ENCODE measurements around the gene ZNF695. TPM values are rescaled to one million over a fixed set of nuclear protein-coding genes. Genes with fewer than 3 reads are reported as not detected.

The ZNF695 gene
- total RNA-seq, 1 experiment from 2014 or later = 15.3 TPM

DNA sequence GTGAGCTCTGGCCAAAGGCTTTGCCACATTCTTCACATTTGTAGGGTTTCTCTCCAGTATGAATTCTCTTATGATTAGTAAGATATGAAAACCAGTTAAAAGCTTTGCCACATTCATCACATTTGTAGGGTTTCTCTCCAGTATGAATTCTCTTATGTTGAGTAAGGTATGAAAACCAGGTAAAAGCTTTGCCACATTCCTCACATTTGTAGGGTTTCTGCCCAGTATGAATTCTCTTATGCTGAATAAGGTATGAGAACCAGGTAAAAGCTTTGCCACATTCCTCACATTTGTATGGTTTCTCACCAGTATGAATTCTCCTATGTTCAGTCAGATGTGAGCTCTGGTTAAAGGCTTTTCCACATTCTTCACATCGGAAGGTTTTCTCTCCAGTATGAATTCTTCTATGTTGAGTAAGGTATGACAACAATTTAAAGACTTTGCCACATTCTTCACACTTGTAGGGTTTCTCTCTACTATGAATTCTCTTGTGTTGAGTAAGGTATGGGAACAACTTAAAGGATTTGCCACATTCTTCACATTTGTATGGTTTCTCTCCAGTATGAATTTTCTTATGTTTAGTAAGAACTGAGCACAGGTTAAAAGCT, 20.7 kb downstream of the ZNF695 start:
- Histone ChIP-seq H3K4me3 (ENCODE audit: insufficient read depth, low read depth, low read length) (no peak overlapping the region), H3K36me3 (replicated peaks; ENCODE audit: control insufficient read depth, insufficient read depth, low read length) (peaks cover 27% of the 10 kb centered on the region), H3K27me3 (ENCODE audit: control insufficient read depth, insufficient read depth, low read length) (no peaks in the 10 kb centered on the region)
- DNase-seq = no peak

DNA sequence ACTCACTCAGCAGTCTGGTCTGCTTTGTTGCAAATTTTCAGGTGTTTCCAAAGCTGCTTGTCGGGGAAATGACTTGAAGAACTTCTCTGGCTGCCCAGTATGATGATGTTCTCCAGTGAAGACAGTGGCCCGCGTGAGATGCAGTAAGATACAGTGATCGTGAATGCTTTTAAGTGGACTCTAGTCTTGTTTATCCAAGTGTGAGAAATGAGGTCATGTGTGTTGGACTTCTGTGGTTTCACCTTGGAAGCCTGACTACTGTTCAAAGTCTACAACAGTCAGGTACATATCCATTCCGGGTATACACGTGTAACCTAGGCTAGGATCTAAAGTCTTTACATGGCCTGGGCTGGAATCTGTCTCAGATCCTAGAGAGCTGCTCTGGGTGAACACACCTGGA, 29.1 kb downstream of the ZNF695 start:
- Histone ChIP-seq H3K4me3 (ENCODE audit: insufficient read depth, low read depth, low read length) (no peak overlapping the region), H3K27me3 (ENCODE audit: control insufficient read depth, insufficient read depth, low read length) (no peaks in the 10 kb centered on the region), H3K36me3 (replicated peaks; ENCODE audit: control insufficient read depth, insufficient read depth, low read length) (peaks cover 5% of the 10 kb centered on the region)
- no peak for DNase-seq

DNA sequence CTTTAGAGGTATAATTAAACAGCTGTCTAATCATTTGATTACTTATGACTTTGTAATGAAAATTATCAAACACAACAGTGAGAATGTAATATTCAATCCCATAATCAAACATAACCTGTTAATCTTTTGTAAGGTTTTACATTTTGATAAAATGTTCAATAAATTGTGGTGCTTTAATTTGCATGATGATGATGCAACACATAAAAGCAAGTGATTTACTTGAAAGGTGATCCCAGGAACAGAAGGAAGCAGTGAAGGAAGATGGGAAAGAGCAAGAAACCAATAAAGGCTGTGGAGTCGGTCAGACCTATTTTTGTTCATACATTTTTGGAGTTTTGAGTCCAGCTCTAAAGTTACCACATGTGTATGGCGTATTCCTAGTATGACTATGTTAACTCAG, 29.6 kb downstream of the ZNF695 start:
- no peak for DNase-seq
- Histone ChIP-seq H3K27me3 (ENCODE audit: control insufficient read depth, insufficient read depth, low read length) (no peaks in the 10 kb centered on the region), H3K4me3 (ENCODE audit: insufficient read depth, low read depth, low read length) (no peak overlapping the region), H3K36me3 (replicated peaks; ENCODE audit: control insufficient read depth, insufficient read depth, low read length) (peaks cover 4% of the 10 kb centered on the region)

DNA sequence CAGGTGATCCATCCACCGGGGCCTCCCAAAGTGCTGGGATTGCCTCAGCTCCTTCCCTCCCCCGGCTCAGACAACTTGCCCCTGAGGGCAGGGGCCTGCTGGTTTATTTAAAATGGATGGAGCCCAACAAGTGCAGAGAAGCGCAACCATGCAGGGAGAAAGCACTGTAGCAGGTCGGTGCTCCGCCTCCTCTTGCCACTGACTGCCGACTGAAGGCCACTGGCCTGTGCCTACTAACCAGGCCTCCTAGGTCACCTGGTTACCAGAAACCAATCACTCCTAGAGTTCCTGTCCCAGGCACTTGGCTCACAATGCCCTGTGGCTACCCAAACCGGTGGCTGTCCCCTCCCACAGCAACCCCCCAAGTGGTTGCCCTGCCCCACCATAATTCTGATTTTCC, 35.9 kb downstream of the ZNF695 start:
- no peak overlapping the region for H3K4me3 ChIP-seq (ENCODE audit: insufficient read depth, low read depth, low read length)
- H3K27me3 ChIP-seq (ENCODE audit: control insufficient read depth, insufficient read depth, low read length) = no peaks in the 10 kb centered on the region
- peaks cover 2% of the 10 kb centered on the region; the same call in 1 of the 2 replicates for H3K36me3 ChIP-seq (replicated peaks; ENCODE audit: control insufficient read depth, insufficient read depth, low read length)
- peak; percentile 28 for DNase-seq

DNA sequence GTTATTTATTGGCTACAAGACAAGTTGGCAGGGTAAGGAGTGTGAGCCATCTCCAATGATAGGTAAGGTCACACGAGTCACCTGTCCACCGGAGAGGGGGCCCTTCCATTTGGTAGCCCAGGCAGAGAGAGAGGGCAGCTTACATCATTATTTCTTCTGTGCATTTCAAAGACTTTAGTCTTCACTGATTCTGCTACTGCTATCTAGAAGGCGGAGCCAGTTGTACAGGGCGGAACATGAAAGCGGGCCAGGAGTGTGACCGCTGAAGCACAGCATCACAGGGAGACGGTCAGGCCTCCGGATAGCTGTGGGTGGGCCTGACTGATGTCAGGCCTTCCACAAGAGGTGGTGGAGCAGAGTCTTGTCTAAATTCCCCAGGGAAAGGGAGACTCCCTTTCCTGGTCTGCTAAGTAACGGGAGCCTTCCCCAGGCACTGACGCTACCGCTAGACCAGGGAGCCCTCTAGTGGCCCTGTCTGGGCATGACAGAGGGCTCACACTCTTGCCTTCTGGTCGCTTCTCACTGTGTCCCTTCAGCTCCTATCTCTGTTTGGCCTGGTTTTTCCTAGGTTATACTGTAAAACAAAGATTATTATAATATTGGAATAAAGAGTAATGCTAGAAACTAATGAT, 36.7 kb downstream of the ZNF695 start:
- DNase-seq = no peak
- no peaks in the 10 kb centered on the region for H3K27me3 ChIP-seq (ENCODE audit: control insufficient read depth, insufficient read depth, low read length)
- peaks cover 2% of the 10 kb centered on the region; the same call in 1 of the 2 replicates for H3K36me3 ChIP-seq (replicated peaks; ENCODE audit: control insufficient read depth, insufficient read depth, low read length)
- H3K4me3 ChIP-seq (ENCODE audit: insufficient read depth, low read depth, low read length) = no peak overlapping the region

DNA sequence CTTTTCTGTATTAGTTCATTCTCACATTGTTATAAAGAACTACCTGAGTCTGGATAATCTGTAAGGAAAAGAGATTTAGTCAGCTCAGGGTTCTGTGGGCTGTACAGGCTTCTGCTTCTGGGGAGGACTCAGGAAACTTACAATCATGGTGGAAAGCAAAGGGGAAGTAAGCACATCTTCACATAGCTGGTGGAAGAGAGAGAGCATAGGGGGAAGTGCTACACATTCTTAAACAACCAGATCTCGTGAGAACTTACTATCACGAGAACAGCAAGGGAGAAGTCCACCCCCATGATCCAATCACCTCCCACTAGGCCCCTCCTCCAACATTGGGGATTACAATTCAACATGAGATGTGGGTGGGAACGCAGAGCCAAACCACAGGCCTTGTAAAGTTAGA, 38.2 kb downstream of the ZNF695 start:
- Histone ChIP-seq H3K27me3 (ENCODE audit: control insufficient read depth, insufficient read depth, low read length) (no peaks in the 10 kb centered on the region), H3K36me3 (replicated peaks; ENCODE audit: control insufficient read depth, insufficient read depth, low read length) (peaks cover 2% of the 10 kb centered on the region; the same call in 1 of the 2 replicates), H3K4me3 (ENCODE audit: insufficient read depth, low read depth, low read length) (no peak overlapping the region)
- no peak for DNase-seq

DNA sequence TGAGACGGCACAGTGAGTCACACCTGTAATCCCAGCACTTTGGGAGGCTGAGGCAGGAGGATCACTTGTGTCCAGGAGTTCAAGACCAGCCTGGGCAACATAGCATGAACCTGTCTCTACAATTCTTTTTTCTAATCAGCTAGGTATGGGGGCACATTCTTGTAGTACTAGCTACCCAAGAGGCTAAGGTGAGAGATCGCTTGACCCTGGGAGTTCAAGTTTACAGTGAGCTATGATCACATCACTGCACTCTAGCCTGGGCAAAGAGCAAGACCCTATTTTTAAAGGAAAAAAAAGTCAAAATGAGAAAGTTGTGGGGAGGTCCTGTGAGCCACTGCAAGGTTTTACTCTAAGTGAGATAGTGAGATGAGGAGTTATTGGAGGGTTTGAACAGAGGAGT, 41.4 kb downstream of the ZNF695 start:
- H3K4me3 ChIP-seq (ENCODE audit: insufficient read depth, low read depth, low read length) = no peak overlapping the region
- no peak for DNase-seq
- peaks cover 4% of the 10 kb centered on the region; the same call in 1 of the 2 replicates for H3K36me3 ChIP-seq (replicated peaks; ENCODE audit: control insufficient read depth, insufficient read depth, low read length)
- no peaks in the 10 kb centered on the region for H3K27me3 ChIP-seq (ENCODE audit: control insufficient read depth, insufficient read depth, low read length)

DNA sequence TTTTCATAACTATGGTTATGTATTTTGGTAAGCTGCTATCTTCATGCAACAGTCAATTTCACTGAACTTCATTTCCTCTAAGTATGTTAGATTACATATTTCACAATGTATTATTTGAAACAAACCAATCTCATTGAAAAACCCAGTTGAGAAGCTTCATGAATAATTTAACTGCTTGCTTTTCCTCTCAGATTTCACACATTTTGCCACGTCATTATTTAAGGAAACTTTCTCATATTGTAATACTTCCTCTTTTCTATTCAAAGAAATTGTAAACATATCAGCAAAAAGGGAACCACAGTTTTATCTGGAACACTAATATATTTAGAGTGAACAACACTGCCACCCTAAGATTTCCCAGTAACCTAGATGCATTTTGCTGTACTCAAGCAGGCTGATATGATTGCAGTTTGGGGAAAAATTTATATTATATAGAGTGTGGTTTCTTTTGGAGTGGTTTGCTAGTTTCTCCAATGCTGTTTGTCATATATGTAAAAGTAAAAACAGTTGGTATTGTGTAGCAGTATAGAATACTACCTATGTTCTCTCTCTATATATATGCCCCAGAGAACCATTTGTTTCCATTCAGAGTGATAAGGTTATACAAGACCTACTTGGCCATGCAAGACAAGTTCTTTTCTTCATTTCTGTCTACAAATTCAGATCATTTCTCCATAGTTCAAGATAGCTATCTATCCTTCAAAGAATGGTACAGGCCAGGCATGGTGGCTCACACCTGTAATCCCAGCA, 47.7 kb downstream of the ZNF695 start:
- H3K27me3 ChIP-seq (ENCODE audit: control insufficient read depth, insufficient read depth, low read length) = no peaks in the 10 kb centered on the region
- H3K36me3 ChIP-seq (replicated peaks; ENCODE audit: control insufficient read depth, insufficient read depth, low read length) = peaks cover 2% of the 10 kb centered on the region; the same call in 1 of the 2 replicates
- no peak for DNase-seq
- no peak overlapping the region for H3K4me3 ChIP-seq (ENCODE audit: insufficient read depth, low read depth, low read length)

DNA sequence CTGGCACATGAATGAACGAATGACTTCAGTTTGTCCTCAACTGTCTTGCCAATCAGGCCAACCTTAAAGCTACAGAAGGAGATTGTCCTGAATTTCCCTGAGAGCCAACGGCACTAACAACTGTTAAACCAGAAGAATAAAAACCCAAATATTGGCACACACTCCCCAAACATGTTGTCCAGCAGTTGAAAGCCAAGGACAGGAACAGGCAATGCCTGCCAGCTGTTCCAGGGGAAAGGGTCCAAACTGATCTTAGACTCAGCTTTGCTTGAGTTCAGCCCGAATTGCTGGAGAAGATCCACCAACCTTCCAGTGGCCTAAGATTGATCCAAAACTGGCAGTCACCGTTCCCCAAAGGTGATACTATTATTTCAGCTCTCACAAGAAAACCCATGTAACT, 53.7 kb downstream of the ZNF695 start:
- Histone ChIP-seq H3K4me3 (ENCODE audit: insufficient read depth, low read depth, low read length) (no peak overlapping the region), H3K27me3 (ENCODE audit: control insufficient read depth, insufficient read depth, low read length) (no peaks in the 10 kb centered on the region), H3K36me3 (replicated peaks; ENCODE audit: control insufficient read depth, insufficient read depth, low read length) (no peaks in the 10 kb centered on the region; the same call in 1 of the 2 replicates)
- no peak for DNase-seq

DNA sequence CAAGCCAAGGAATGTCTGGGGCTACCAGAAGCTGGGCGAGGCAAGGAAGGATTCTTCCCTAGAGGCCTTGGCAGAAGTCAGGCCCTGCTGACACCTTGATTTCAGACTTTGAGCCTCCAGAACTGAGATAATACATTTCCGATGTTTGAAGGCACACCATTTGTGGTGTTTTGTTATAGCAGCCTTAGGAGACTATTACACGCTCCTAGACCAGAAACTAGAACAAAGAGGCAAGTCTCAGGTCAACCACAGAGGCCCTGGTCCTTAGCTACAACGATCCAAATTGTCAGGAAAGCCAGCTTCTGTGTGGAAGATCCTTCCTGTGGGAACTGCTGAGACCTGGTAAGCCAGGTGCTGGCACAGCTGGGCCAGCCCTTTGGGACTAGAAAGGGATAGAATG, 56.4 kb downstream of the ZNF695 start:
- no peak overlapping the region for H3K4me3 ChIP-seq (ENCODE audit: insufficient read depth, low read depth, low read length)
- H3K27me3 ChIP-seq (ENCODE audit: control insufficient read depth, insufficient read depth, low read length) = no peaks in the 10 kb centered on the region
- no peaks in the 10 kb centered on the region; the same call in 1 of the 2 replicates for H3K36me3 ChIP-seq (replicated peaks; ENCODE audit: control insufficient read depth, insufficient read depth, low read length)
- DNase-seq = no peak

DNA sequence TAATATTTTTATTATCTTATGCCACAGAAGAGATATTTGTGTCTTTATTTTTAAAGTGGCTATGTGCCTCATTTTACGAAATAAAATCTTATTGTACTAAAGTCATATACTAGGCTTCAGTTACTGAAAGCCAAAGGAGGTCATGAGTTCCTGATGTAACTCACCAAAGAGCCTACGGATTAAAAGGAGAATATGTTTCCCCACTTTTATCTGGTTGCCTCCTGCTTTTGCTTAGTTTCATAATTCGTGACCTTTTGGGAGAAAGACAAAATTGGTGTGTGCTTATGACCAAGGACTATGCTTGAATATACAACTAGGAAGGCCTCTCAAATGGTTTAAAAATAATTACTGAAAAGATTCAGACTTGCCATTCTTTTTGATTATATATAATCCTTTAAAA, 57.9 kb downstream of the ZNF695 start:
- no peaks in the 10 kb centered on the region; the same call in 1 of the 2 replicates for H3K36me3 ChIP-seq (replicated peaks; ENCODE audit: control insufficient read depth, insufficient read depth, low read length)
- no peaks in the 10 kb centered on the region for H3K27me3 ChIP-seq (ENCODE audit: control insufficient read depth, insufficient read depth, low read length)
- no peak for DNase-seq
- no peak overlapping the region for H3K4me3 ChIP-seq (ENCODE audit: insufficient read depth, low read depth, low read length)

DNA sequence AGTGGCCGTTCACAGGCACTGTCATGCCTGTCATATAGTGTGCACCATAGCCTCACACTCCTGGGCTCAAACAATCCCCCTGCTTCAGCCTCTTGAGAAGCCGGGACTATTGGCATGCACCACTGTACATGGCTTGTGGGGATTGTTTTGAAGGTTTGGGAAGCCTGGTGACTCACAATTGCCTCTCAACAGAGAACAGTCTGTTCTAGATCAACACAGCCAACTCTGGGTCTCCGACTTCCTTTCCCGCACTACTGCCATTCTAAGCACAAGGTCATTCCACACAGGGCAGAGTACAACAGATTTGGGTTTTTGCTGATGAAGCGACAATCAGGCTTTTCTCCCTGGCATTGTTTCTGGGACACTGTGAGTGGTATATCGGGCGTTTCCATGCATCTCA, 60.6 kb downstream of the ZNF695 start:
- Histone ChIP-seq H3K4me3 (ENCODE audit: insufficient read depth, low read depth, low read length) (no peak overlapping the region), H3K27me3 (ENCODE audit: control insufficient read depth, insufficient read depth, low read length) (no peaks in the 10 kb centered on the region), H3K36me3 (replicated peaks; ENCODE audit: control insufficient read depth, insufficient read depth, low read length) (no peaks in the 10 kb centered on the region; the same call in 1 of the 2 replicates)
- DNase-seq = no peak

DNA sequence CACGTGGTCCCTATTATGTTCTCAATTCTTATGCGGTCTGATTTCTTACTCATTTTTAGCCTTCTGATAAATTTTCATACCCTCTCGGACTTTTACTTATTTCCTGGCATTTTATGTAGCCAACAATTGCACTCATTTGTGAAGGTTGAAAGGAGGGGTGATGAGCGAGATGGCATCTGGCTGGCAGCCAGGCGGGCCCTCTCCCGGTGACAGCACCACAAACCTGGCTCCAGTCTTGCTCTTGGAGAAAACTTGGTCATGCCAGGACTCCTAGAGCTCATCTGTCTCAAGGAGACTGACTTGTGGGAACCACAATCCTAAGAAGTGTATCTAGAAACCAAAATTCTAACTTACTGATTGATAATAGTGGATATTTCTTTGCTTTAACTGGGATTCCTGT, 61.5 kb downstream of the ZNF695 start:
- Histone ChIP-seq H3K4me3 (ENCODE audit: insufficient read depth, low read depth, low read length) (no peak overlapping the region), H3K36me3 (replicated peaks; ENCODE audit: control insufficient read depth, insufficient read depth, low read length) (no peaks in the 10 kb centered on the region; the same call in 1 of the 2 replicates), H3K27me3 (ENCODE audit: control insufficient read depth, insufficient read depth, low read length) (no peaks in the 10 kb centered on the region)
- DNase-seq = no peak
